OCI-LY7 (cell line): ENCODE data around the gene CBR3. TPM values are rescaled to one million over a fixed set of nuclear protein-coding genes. Genes with fewer than 3 reads are reported as not detected.

Experiments
- BruUV-seq: library from RNA; stranded (reverse); fragments of 400-500 nt; replicated peaks from 2 replicates; lab custom pipeline; 2021; lab: Mats Ljungman, UMichigan
- CTCF ChIA-PET: fragments of 300-600 bp; sonication (Branson Sonifier 250); formaldehyde crosslinking; loops from one replicate; lab custom pipeline; 2022; ENCODE audit warnings: antibody characterized with exemption; ENCODE audit not compliant: unreplicated experiment; lab: Charles Lee
- POLR2A ChIA-PET: fragments of 300-600 bp; sonication (Branson Sonifier 250); formaldehyde crosslinking; loops from one replicate; lab custom pipeline; 2022; ENCODE audit warnings: antibody characterized with exemption; lab: Charles Lee
- DNase-seq: peaks from one replicate; pipeline ENCODE4 v3.0.0-alpha.2; 2015; ENCODE audit warnings: low spot score
- H2AFZ ChIP-seq: fragments of 200-600 bp; sonication (generic), shearing (Covaris generic); 2 replicates; pipeline ENCODE4 v1.6.1; 2014; ENCODE audit warnings: mild to moderate bottlenecking, antibody characterized with exemption, low read length, moderate library complexity
- H3K27ac ChIP-seq: fragments of 200-600 bp; sonication (generic); 2 replicates; pipeline ENCODE4 v1.5.1; 2014; ENCODE audit warnings: mixed run types, low read depth, mild to moderate bottlenecking, moderate library complexity, low read length, inconsistent platforms; ENCODE audit not compliant: poor library complexity, severe bottlenecking
- H3K36me3 ChIP-seq: fragments of 200-600 bp; sonication (generic); 2 replicates; pipeline ENCODE4 v1.6.1; 2014; ENCODE audit warnings: mild to moderate bottlenecking, antibody characterized with exemption, low read length, moderate library complexity, mixed read lengths; ENCODE audit not compliant: insufficient read depth
- H3K4me1 ChIP-seq: fragments of 200-600 bp; sonication (generic); 2 replicates; pipeline ENCODE4 v1.5.1; 2014; ENCODE audit warnings: mild to moderate bottlenecking, low read length; ENCODE audit not compliant: insufficient read depth, poor library complexity, severe bottlenecking
- H3K4me2 ChIP-seq: fragments of 200-600 bp; sonication (generic); 2 replicates; pipeline ENCODE4 v1.6.1; 2014; ENCODE audit warnings: mild to moderate bottlenecking, low read length
- H3K4me3 ChIP-seq: fragments of 200-600 bp; sonication (generic); 2 replicates; pipeline ENCODE4 v1.5.1; 2014; ENCODE audit warnings: mild to moderate bottlenecking, low read depth, low read length; ENCODE audit not compliant: poor library complexity, severe bottlenecking
- H3K79me2 ChIP-seq: fragments of 200-600 bp; sonication (generic); 2 replicates; pipeline ENCODE4 v1.6.1; 2016; ENCODE audit warnings: low read depth, mild to moderate bottlenecking, low read length, moderate library complexity, mixed read lengths; ENCODE audit not compliant: insufficient read depth
- H3K9me2 ChIP-seq: fragments of 200-600 bp; sonication (generic); 2 replicates; pipeline ENCODE4 v1.6.1; 2016; ENCODE audit warnings: mild to moderate bottlenecking, low read length, mixed read lengths; ENCODE audit not compliant: insufficient read depth
- H3K9me3 ChIP-seq: fragments of 200-600 bp; sonication (generic); 2 replicates; pipeline ENCODE4 v1.6.1; 2014; ENCODE audit warnings: mild to moderate bottlenecking, mixed run types, low read length, mixed read lengths
- H4K20me1 ChIP-seq: fragments of 200-600 bp; sonication (generic); 2 replicates; pipeline ENCODE4 v1.6.1; 2014; ENCODE audit warnings: mild to moderate bottlenecking, antibody characterized with exemption, low read length, moderate library complexity, mixed read lengths; ENCODE audit not compliant: insufficient read depth
- CTCF ChIP-seq: fragments of 200-600 bp; sonication (generic); conservative IDR thresholded peaks from 2 replicates; pipeline ENCODE4 v1.5.1; 2014; ENCODE audit warnings: mild to moderate bottlenecking, antibody characterized with exemption, low read length, moderate library complexity, mixed read lengths
- EZH2phosphoT487 ChIP-seq: fragments of 200-600 bp; sonication (generic); IDR thresholded peaks from 2 replicates; pipeline ENCODE4 v1.6.1; 2018; ENCODE audit warnings: low read depth, borderline replicate concordance, mild to moderate bottlenecking, mixed run types, antibody characterized with exemption, low read length, moderate library complexity, mixed read lengths
- intact Hi-C: fragments of 100-400 bp; cut with micrococcal nuclease; formaldehyde crosslinking; loops from one replicate; pipeline ENCODE4 v1.10.0; 2022; ENCODE audit not compliant: unreplicated experiment
- total RNA-seq, 2 experiments: library from RNA; depleted of rRNA in 1 of 2; stranded (reverse); fragments of >200 nt in 1 of 2; shearing (Covaris generic) in 1 of 2; gene quantifications; 2 replicates each; pipeline ENCODE4 v1.2.3, GENCODE V29; 2014 to 2022

Gene CBR3
- total RNA-seq, 2 experiments from 2014 or later = not detected

GRCh38 chr21:36188081-36188681, 53.3 kb downstream of the CBR3 start:
- Histone ChIP-seq H4K20me1 (no peaks in the 10 kb centered on the region), H3K27ac (no peak overlapping the region), H3K4me3 (no peak overlapping the region), H3K9me3 (no peaks in the 10 kb centered on the region), H3K79me2 (no peaks in the 10 kb centered on the region), H3K36me3 (no peaks in the 10 kb centered on the region), H3K4me1 (peaks cover 10% of the 10 kb centered on the region), H2AFZ (no peak overlapping the region), H3K9me2 (no peaks in the 10 kb centered on the region), H3K4me2 (no peak overlapping the region)
- no TSS peak for BruUV-seq
- intact Hi-C loops = no loop called here
- CTCF ChIA-PET = interaction anchor here (0.5 kb wide), 1 partner anchor 40 kb away, joined by 3 read pairs; no protein-coding TSS in a partner anchor
- POLR2A ChIA-PET = no interaction called here
- no peak for DNase-seq
- no peak for TF ChIP-seq EZH2phosphoT487
- TF ChIP-seq CTCF = no peak

DNA sequence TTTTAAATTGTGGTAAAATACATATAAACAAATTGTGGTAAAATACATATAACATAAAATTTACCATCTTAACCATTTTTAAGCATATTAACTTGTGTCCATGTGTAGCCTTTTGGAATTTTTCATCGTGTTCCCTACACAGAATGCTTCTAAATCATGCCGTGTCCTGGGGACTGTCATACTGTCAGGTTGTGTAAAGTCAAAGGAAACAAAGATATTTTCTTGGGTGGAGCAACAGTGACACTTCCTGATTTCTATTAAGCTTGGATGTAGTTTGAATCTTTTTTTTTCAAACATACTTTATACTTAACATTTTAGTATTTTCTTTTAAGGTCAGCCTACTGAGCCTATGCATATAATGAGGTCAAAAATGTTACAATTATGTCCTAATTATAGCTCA, 54.1 kb downstream of the CBR3 start:
- CTCF ChIA-PET = interaction anchor here (0.5 kb wide), 1 partner anchor 41 kb away, joined by 3 read pairs; no protein-coding TSS in a partner anchor
- no peak overlapping the region for H3K27ac ChIP-seq
- H3K4me1 ChIP-seq = peaks cover 10% of the 10 kb centered on the region
- POLR2A ChIA-PET = interaction anchor here (0.6 kb wide), 1 partner anchor 26 kb away, joined by 3 read pairs; no protein-coding TSS in a partner anchor
- TF ChIP-seq CTCF (no peak), EZH2phosphoT487 (no peak)
- no peak overlapping the region for H3K4me2 ChIP-seq
- no peaks in the 10 kb centered on the region for H3K9me2 ChIP-seq
- no TSS peak for BruUV-seq
- H3K4me3 ChIP-seq = no peak overlapping the region
- no peaks in the 10 kb centered on the region for H4K20me1 ChIP-seq
- intact Hi-C loops = no loop called here
- no peaks in the 10 kb centered on the region for H3K36me3 ChIP-seq
- H2AFZ ChIP-seq = no peak overlapping the region
- no peaks in the 10 kb centered on the region for H3K9me3 ChIP-seq
- DNase-seq = no peak
- H3K79me2 ChIP-seq = no peaks in the 10 kb centered on the region

- no peaks in the 10 kb centered on the region for H3K36me3 ChIP-seq
- intact Hi-C loops = no loop called here
- BruUV-seq = no TSS peak
- CTCF ChIA-PET = interaction anchor here (0.5 kb wide), 1 partner anchor 10 kb away, joined by 4 read pairs; no protein-coding TSS in a partner anchor
- no peak overlapping the region for H2AFZ ChIP-seq
- TF ChIP-seq CTCF (no peak), EZH2phosphoT487 (no peak)
- no peaks in the 10 kb centered on the region for H4K20me1 ChIP-seq
- H3K79me2 ChIP-seq = no peaks in the 10 kb centered on the region
- H3K9me2 ChIP-seq = no peaks in the 10 kb centered on the region
- no peak for DNase-seq
- no peak overlapping the region for H3K4me2 ChIP-seq
- H3K4me1 ChIP-seq = peaks cover 10% of the 10 kb centered on the region
- H3K4me3 ChIP-seq = no peak overlapping the region
- H3K9me3 ChIP-seq = no peaks in the 10 kb centered on the region
- H3K27ac ChIP-seq = no peak overlapping the region
- POLR2A ChIA-PET = no interaction called here
Observed at GRCh38 chr21:36190736-36191135, 55.9 kb downstream of the CBR3 start.
